ENCODE measurements around the gene TSPEAR. TPM values are rescaled to one million over a fixed set of nuclear protein-coding genes. Genes with fewer than 3 reads are reported as not detected.

TSPEAR gene
- total and polyA plus RNA-seq, 9 of the 15 experiments (the other 6 are each of a cell fraction or from before 2014, with no cell fraction given), result not detected

- peak; percentile 78 to 81 (median 80) for TF ChIP-seq CTCF (IDR thresholded peaks at IDR 0.05 in 2 of 3, conservative IDR thresholded peaks at IDR 0.05 in 1 of 3; ENCODE audit: insufficient read depth in 2 of 3, low read depth in 1 of 3, low read length in 3 of 3)
- no peak for TF ChIP-seq ZBTB17 (CRISPR knock-in tag; IDR thresholded peaks at IDR 0.05)
- peak in 1 of 2 experiments; percentile 29; a peak in 1 of 4 replicates for TF ChIP-seq MAZ (CRISPR knock-in tag; conservative IDR thresholded peaks at IDR 0.05 in 1 of 2, IDR thresholded peaks at IDR 0.05 in 1 of 2)
- TF ChIP-seq ZNF764 (CRISPR knock-in tag; IDR thresholded peaks at IDR 0.05; ENCODE audit: low read depth), result peak; percentile 85; the same call in 1 of the 2 replicates
- TF ChIP-seq RAD21 (CRISPR knock-in tag; conservative IDR thresholded peaks at IDR 0.05 in 1 of 2, IDR thresholded peaks at IDR 0.05 in 1 of 2), result peak in 1 of 2 experiments; percentile 60; a peak in 2 of 4 replicates
Observed at GRCh38 chr21:44487831-44488230, 223.5 kb downstream of the TSPEAR start (continued).

DNA sequence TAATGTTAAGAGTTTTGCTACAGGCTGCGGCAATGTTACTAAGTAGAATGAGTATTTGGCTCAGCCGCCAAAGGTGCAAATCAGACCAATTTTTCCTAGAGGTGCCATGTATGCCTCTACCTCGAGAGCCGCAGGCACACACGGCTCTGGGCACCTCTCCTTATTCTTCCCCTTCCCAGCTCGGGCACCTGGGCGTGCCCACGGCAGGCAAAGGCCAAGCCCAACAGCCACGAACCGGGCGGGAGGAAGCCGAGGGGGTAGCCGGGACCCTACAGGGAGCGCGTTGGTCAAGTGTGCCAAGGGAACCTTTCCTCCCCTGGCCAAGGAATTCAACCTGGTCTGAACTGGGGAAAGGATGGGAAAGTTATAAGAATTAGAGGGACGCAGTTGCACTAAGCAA is 225.1 kb downstream of the TSPEAR start:
- Histone ChIP-seq H3K27me3 (ENCODE audit: control insufficient read depth in 2 of 2, insufficient read depth in 2 of 2, low read length in 2 of 2) (peaks cover 11 to 46% of the 10 kb centered on the region in 2 experiments; a peak in 4 of 5 replicates), H3K4me3 (no peak overlapping the region), H4K20me1 (replicated peaks; ENCODE audit: control insufficient read depth, insufficient read depth, low read length) (no peaks in the 10 kb centered on the region), H3K4me1 (replicated peaks in 1 of 2; ENCODE audit: control insufficient read depth in 2 of 2, insufficient read depth in 2 of 2, low read length in 2 of 2) (peaks cover 0 to 10% of the 10 kb centered on the region in 2 experiments; a peak in 3 of 5 replicates), H3K27ac (ENCODE audit: extremely low read depth, low read depth, low read length) (no peak overlapping the region), H3K9me3 (replicated peaks; ENCODE audit: control insufficient read depth, insufficient read depth, low read depth, low read length) (no peaks in the 10 kb centered on the region), H3K4me2 (ENCODE audit: insufficient read depth, low read length) (no peak overlapping the region), H2AFZ (ENCODE audit: low read depth, low read length) (no peak overlapping the region), H3K79me2 (ENCODE audit: control insufficient read depth, insufficient read depth, low read length) (no peaks in the 10 kb centered on the region), H3K36me3 (ENCODE audit: control insufficient read depth, insufficient read depth, low read length) (no peaks in the 10 kb centered on the region), H3K9me1 (ENCODE audit: control insufficient read depth, insufficient read depth, low read length) (no peaks in the 10 kb centered on the region), H3K9ac (ENCODE audit: insufficient read depth in 1 of 2, low read depth in 2 of 2, low read length in 2 of 2) (no peak overlapping the region)
- DNase-seq (ENCODE audit: extremely low read depth in 1 of 4, low spot score in 3 of 4), result no peak
- ChIA-PET POLR2A (no interaction called here), CTCF (ENCODE audit: low intra/inter-chr PET ratio) (interaction anchor here (0.6 kb wide), 1 partner anchor 20 kb away, joined by 4 read pairs; no protein-coding TSS in a partner anchor)
- ATAC-seq, result no peak
- in situ Hi-C loops (cut with MboI), result no loop called here
- no TSS peak for BruUV-seq (replicated peaks)
- 22% methylated on average over 16 of the region's 16 CpGs for WGBS (ENCODE audit: insufficient coverage, low coverage, missing lambda C conversion rate)
- FAIRE-seq, result no peak
- intact Hi-C loops (cut with micrococcal nuclease), result no loop called here
- no peak for TF ChIP-seq ARHGAP35 (IDR thresholded peaks at IDR 0.05; ENCODE audit: partially characterized antibody)
- TF ChIP-seq, protein P1, sequence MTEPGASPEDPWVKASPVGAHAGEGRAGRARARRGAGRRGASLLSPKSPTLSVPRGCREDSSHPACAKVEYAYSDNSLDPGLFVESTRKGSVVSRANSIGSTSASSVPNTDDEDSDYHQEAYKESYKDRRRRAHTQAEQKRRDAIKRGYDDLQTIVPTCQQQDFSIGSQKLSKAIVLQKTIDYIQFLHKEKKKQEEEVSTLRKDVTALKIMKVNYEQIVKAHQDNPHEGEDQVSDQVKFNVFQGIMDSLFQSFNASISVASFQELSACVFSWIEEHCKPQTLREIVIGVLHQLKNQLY (CRISPR knock-in tag; conservative IDR thresholded peaks at IDR 0.05), result no peak
- no peak for TF ChIP-seq GTF2A2 (tag; IDR thresholded peaks at IDR 0.05)
- TF ChIP-seq, protein P2, sequence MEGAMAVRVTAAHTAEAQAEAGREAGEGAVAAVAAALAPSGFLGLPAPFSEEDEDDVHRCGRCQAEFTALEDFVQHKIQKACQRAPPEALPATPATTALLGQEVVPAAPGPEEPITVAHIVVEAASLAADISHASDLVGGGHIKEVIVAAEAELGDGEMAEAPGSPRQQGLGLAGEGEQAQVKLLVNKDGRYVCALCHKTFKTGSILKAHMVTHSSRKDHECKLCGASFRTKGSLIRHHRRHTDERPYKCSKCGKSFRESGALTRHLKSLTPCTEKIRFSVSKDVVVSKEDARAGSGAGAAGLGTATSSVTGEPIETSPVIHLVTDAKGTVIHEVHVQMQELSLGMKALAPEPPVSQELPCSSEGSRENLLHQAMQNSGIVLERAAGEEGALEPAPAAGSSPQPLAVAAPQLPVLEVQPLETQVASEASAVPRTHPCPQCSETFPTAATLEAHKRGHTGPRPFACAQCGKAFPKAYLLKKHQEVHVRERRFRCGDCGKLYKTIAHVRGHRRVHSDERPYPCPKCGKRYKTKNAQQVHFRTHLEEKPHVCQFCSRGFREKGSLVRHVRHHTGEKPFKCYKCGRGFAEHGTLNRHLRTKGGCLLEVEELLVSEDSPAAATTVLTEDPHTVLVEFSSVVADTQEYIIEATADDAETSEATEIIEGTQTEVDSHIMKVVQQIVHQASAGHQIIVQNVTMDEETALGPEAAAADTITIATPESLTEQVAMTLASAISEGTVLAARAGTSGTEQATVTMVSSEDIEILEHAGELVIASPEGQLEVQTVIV (CRISPR knock-in tag; IDR thresholded peaks at IDR 0.05; ENCODE audit: borderline replicate concordance), result no peak
- no peak for TF ChIP-seq HMGN3 (IDR thresholded peaks at IDR 0.05; ENCODE audit: borderline replicate concordance, extremely low read depth, insufficient read length, low read depth, low read length)
- TF ChIP-seq VEZF1 (CRISPR knock-in tag; IDR thresholded peaks at IDR 0.05), result no peak
- no peak for TF ChIP-seq ZNF217 (CRISPR knock-in tag; IDR thresholded peaks at IDR 0.05)
